ENCODE data around the gene PI4K2A. TPM values are rescaled to one million over a fixed set of nuclear protein-coding genes. Genes with fewer than 3 reads are reported as not detected.

Gene PI4K2A
- polyA plus RNA-seq (2014; cell fraction: cytosol; rRNA removed): 26.0 and 31.6 TPM in 2 replicates
- polyA plus RNA-seq (2014; cell fraction: nucleus; rRNA removed): 15.4 and 15.8 TPM in 2 replicates

GRCh38 chr10:97640174-97640867 is at the start of gene PI4K2A:
Gene PI4K2A (plus strand): TSS chr10:97640671. CDS start chr10:97640743, 72 bp downstream.
- peak; percentile 99 for DNase-seq (ENCODE audit: low spot score)

DNA sequence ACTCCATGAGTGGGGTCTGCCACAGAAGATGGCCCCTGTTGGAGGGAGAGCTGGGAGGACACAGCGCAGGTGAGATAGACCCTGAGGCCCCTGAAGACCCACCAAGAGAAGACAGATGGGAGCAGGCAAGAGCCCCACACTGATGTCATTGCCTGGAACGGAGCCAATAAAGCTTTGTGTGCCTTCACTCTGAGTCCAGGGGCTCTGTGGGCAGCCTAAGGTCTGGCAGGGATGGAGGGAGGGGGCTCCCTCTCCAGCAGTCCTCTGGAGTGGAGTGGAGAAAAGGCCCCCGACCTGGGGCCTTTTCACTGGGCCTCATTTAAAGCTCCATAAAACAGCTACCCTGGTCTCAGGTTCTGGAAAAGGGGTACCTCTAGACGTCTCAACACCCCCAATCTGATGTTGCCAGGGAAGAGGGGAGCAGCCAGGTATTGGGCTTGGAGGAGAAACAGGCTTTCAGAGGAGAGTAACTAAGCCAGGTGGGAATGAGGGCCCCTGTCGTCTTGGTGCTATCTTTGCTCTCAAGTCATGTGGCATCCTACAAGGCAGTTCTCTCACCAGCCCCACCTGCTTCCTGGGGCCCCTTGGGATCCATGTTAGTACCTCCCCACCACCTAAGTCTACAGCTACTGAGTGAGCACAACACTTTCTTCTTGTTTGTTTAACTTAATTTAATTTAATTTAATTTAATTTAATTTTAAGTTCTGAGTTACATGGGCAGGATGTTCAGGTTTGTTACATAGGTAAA is 49.5 kb upstream of the PI4K2A start:
- DNase-seq (ENCODE audit: low spot score): no peak

GRCh38 chr10:97593421-97593820 is 47.0 kb upstream of the PI4K2A start:
- DNase-seq (ENCODE audit: low spot score): no peak

DNA sequence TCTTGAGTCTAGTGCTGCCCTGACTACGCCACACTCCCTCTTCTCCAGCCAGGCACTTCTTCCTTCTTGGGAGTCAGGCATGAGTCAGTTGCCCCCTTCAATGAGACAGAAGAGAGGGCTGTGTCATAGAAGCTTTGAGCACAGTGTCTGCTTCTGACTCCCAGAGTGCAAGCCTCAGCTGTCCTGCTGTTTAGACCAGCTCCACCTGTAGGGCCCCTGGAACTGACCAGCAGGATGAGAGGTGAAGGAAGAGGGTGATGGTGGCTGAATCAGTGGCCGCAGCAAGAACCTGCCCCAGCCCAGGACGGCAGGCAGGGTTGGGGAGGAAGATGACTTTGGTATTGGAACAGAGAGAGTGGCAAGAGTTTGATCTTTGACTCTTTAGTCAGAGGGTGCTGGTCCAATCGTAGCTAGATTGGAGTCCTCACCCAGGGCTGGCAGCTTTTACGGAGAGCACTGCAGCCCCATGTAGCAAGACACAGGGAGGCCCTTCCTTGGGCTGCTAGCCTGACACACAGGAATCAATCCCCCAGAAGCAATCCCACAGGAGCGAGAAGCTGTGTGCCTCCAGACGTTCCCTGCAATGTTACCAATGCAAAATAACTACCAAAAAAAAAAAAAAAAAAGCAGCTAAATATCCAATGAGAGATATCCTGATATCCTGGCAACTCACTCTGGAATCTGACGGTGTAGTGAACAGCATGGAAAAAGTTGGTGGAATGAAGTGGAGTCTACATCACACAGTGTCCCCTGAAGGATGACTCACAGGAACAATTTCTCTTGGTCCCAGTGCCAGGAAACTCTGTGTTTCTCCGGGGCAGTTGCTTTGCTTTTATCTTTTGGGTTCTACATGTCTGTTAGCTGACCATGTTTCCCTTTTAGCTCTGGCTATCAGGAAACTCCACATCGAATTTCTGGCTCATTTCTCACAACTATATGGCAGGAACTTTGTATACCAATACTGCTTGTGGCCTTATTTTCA is 44.1 kb upstream of the PI4K2A start:
- no peak for DNase-seq (ENCODE audit: low spot score)

DNA sequence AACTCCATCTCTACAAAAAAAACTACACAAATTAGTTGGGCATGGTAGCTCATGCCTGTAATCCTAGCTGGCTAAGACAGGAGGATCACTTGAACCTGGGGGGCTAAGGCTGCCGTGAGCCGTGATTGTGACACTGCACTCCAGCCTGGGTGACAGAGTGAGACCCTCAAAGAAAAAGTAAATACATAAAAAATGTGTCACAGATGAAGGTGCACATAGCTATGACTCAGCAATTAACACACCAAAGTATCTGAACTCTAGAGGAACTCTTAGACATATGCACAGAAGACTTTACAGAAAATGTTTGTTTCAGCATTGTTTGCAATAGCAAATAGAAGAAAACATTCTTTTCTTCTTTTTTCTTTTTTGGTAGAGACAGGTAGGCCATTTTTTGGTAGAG is 42.7 kb upstream of the PI4K2A start:
- no peak for DNase-seq (ENCODE audit: low spot score)

GRCh38 chr10:97598407-97599271 is 41.8 kb upstream of the PI4K2A start:
- no peak for DNase-seq (ENCODE audit: low spot score)

DNA sequence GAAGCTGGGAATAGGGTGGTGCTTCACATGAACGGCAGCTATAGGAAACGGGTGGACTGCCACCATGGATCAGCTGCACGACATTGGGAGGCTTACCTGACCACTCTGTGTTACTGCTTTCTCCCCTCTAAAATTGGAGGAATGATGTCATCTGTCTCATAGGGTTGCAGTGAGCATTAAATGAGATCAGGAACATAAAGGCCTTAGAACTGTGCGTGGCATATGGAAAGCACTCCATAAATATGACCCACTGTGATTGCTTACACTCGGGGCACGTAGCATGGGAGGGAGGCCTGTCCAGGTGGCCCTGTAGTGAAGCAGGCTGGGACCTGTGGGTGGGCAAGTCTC is 41.2 kb upstream of the PI4K2A start:
- DNase-seq (ENCODE audit: low spot score): no peak

GRCh38 chr10:97600616-97601015 is 39.9 kb upstream of the PI4K2A start:
- DNase-seq (ENCODE audit: low spot score): no peak

- no peak for DNase-seq (ENCODE audit: low spot score)
Measured at GRCh38 chr10:97601268-97602215, 38.9 kb upstream of the PI4K2A start.

DNA sequence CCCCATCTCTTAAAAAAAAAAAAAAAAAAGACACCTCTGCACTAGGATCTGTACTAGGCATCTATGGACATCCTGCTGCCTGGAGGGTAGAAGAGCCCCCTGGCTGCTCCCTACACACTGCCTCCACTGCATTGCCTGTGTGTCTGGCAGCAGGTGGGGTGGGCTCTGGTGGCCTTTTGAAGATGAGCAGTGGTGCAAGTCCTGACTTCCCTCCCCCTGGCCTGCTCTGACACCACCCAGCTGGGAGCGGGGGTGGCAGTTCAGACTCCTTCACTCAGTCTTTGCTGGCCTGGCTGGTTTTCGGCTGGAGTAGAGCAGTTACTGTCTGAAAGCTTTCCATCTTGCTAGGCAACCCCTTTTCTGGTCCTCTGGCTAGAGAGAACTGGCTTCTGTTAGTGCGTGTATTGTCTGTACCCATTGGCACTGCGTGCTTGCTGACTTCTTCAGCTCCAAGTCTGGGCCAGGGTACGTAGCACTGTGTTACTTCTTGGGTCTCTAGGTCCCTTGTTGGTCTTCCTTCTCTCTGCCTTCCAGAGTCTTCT is 33.3 kb upstream of the PI4K2A start:
- no peak for DNase-seq (ENCODE audit: low spot score)

GRCh38 chr10:97608991-97609561 is 31.4 kb upstream of the PI4K2A start:
- no peak for DNase-seq (ENCODE audit: low spot score)

GRCh38 chr10:97611473-97611872 is 29.0 kb upstream of the PI4K2A start:
- no peak for DNase-seq (ENCODE audit: low spot score)

- peak; percentile 26 for DNase-seq (ENCODE audit: low spot score)
Measured at GRCh38 chr10:97612386-97612785, 28.1 kb upstream of the PI4K2A start.

- DNase-seq (ENCODE audit: low spot score): no peak
Measured at GRCh38 chr10:97618285-97618684, 22.2 kb upstream of the PI4K2A start.

DNA sequence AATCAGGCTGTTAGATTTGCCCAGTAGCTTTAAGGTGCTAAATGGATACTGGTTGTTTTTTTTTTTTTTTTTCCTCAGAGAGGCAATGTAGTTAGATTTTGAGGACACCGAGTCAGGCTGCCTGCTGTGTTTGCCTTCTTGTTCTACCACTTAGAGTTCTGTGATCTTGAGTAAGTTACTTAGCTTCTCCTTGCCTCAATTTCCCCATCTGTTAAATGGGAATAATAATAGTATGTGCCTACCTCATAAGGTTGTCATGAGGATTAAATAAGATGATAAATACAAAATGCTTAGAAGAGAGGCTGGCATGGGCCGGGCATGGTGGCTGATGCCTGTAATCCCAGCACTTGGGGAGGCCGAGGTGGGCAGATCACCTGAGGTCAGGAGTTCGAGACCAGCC is 21.7 kb upstream of the PI4K2A start:
- no peak for DNase-seq (ENCODE audit: low spot score)

- no peak for DNase-seq (ENCODE audit: low spot score)
Measured at GRCh38 chr10:97623277-97623676, 17.2 kb upstream of the PI4K2A start.

DNA sequence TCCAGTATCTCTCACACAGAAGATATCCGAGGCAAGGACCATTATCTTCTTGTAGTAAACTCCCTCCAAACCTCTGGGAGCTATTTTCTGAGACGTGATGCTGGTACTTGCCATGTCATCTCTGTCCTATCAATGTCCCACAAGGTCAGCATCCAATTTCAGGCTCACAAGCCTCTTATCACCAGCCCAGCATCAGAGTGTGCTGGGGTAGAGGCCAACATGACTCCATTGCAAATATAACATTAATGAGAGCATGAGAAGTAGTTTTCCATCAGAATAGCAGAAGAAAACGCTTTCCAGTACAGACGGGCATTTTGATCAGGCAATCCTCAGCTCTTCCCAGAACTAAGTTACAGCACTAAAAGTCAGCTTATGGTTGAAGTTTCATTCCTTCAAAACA is 12.7 kb upstream of the PI4K2A start:
- DNase-seq (ENCODE audit: low spot score): no peak

- no peak for DNase-seq (ENCODE audit: low spot score)
Measured at GRCh38 chr10:97628228-97628627, 12.2 kb upstream of the PI4K2A start.

- no peak for DNase-seq (ENCODE audit: low spot score)
Measured at GRCh38 chr10:97629289-97629688, 11.2 kb upstream of the PI4K2A start.
